ENCODE results near the gene MYO3B. TPM values are rescaled to one million over a fixed set of nuclear protein-coding genes. Genes with fewer than 3 reads are reported as not detected.
"Not testable (repeated sequence)": the region's sequence is repeated elsewhere in the genome, so short reads cannot be mapped to it uniquely, and the experiment has no call there.

The MYO3B gene
- total RNA-seq, 1 donor = 0.09 TPM

GRCh38 chr2:170204298-170204951, 26.5 kb downstream of the MYO3B start:
- H3K4me3 ChIP-seq (ENCODE audit: low read depth, low read length) = no peak overlapping the region
- TF ChIP-seq CTCF (IDR thresholded peaks at IDR 0.05; ENCODE audit: insufficient read depth, low read length) = no peak
- DNase-seq (ENCODE audit: low read depth) = no peak

- no peak overlapping the region for H3K4me3 ChIP-seq (ENCODE audit: low read depth, low read length)
- no peak for DNase-seq (ENCODE audit: low read depth)
- TF ChIP-seq CTCF (IDR thresholded peaks at IDR 0.05; ENCODE audit: insufficient read depth, low read length) = no peak
These were observed 28.3 kb downstream of the MYO3B start for GRCh38 chr2:170206246-170206645.

- no peak for DNase-seq (ENCODE audit: low read depth)
- no peak overlapping the region for H3K4me3 ChIP-seq (ENCODE audit: low read depth, low read length)
- TF ChIP-seq CTCF (IDR thresholded peaks at IDR 0.05; ENCODE audit: insufficient read depth, low read length) = no peak
These were observed 29.0 kb downstream of the MYO3B start for GRCh38 chr2:170206805-170207407.

- no peak for DNase-seq (ENCODE audit: low read depth)
- no peak overlapping the region for H3K4me3 ChIP-seq (ENCODE audit: low read depth, low read length)
- TF ChIP-seq CTCF (IDR thresholded peaks at IDR 0.05; ENCODE audit: insufficient read depth, low read length) = no peak
These were observed 30.0 kb downstream of the MYO3B start for GRCh38 chr2:170207901-170208300.

- no peak for TF ChIP-seq CTCF (IDR thresholded peaks at IDR 0.05; ENCODE audit: insufficient read depth, low read length)
- no peak overlapping the region for H3K4me3 ChIP-seq (ENCODE audit: low read depth, low read length)
- no peak for DNase-seq (ENCODE audit: low read depth)
These were observed 31.0 kb downstream of the MYO3B start for GRCh38 chr2:170208967-170209366.

GRCh38 chr2:170212625-170213280, 34.8 kb downstream of the MYO3B start:
- no peak overlapping the region for H3K4me3 ChIP-seq (ENCODE audit: low read depth, low read length)
- TF ChIP-seq CTCF (IDR thresholded peaks at IDR 0.05; ENCODE audit: insufficient read depth, low read length) = no peak
- DNase-seq (ENCODE audit: low read depth) = no peak

GRCh38 chr2:170213281-170213625, 35.3 kb downstream of the MYO3B start:
- H3K4me3 ChIP-seq (ENCODE audit: low read depth, low read length); DNase-seq (ENCODE audit: low read depth): not testable (repeated sequence)

All from fibroblast of the aortic adventitia (primary cell).